A673 (cell line): ENCODE data around the gene STK17B.

ENCODE experiments used
- CTCF ChIP-seq: fragments of 300-800, 200-600 bp; sonication (generic); conservative IDR thresholded peaks from 2 replicates; pipeline ENCODE4 v1.5.1; 2017; ENCODE audit warnings: low read depth, mild to moderate bottlenecking, antibody characterized with exemption, low read length, moderate library complexity, mixed read lengths
- EZH2 ChIP-seq: fragments of 200-600 bp; sonication (generic); IDR thresholded peaks from 2 replicates; pipeline ENCODE4 v1.6.1; 2017; ENCODE audit warnings: borderline replicate concordance, low read depth, mild to moderate bottlenecking, mixed read lengths, antibody characterized with exemption, low read length; ENCODE audit not compliant: poor library complexity, severe bottlenecking

- no peak for TF ChIP-seq CTCF
- TF ChIP-seq EZH2: no peak
Observed at GRCh38 chr2:196131949-196132925, 39.1 kb downstream of the STK17B start.
